Measurements from ENCODE around the gene ZFAND3.

DNA sequence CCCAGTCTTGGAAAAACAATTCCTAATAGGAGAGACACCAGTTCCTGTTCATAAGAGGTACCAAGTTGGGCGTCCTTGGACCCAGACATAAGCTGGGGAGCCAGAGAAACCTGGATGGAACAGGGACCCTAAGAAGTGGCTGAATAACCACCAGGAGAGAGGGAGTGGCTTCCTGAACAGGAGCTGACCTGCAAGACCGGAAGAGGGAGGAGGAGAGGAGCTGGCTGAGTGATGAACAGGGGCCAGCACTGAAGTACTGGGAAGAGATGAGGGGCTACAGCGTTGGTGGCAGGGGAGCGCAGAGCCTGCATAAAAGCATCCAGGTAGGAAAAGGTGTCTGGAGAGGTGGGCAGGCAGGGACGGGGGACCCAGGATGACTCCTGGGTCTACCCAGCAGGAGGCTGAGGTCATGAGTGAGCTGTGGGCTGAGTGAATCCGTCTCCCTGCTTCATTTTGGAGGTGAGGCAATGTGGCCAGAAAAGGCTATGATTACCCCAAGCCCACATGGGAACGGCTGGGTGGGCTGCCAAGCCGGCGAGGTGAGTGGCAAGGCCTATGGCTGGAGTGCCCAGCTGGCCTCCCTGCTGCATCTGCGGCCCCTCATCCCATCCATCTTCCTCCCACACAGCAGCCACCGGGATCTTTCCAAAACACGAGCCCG is 34.4 kb upstream of the ZFAND3 start:
- TF ChIP-seq, protein P1, sequence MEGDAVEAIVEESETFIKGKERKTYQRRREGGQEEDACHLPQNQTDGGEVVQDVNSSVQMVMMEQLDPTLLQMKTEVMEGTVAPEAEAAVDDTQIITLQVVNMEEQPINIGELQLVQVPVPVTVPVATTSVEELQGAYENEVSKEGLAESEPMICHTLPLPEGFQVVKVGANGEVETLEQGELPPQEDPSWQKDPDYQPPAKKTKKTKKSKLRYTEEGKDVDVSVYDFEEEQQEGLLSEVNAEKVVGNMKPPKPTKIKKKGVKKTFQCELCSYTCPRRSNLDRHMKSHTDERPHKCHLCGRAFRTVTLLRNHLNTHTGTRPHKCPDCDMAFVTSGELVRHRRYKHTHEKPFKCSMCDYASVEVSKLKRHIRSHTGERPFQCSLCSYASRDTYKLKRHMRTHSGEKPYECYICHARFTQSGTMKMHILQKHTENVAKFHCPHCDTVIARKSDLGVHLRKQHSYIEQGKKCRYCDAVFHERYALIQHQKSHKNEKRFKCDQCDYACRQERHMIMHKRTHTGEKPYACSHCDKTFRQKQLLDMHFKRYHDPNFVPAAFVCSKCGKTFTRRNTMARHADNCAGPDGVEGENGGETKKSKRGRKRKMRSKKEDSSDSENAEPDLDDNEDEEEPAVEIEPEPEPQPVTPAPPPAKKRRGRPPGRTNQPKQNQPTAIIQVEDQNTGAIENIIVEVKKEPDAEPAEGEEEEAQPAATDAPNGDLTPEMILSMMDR (IDR thresholded peaks at IDR 0.05 in 4 of 5, conservative IDR thresholded peaks at IDR 0.05 in 1 of 5) = no peak
- TF ChIP-seq POLR2A (IDR thresholded peaks at IDR 0.05) = no peak

Measured in gastrocnemius medialis (tissue), 4 donors.